Gastroesophageal sphincter (tissue), 3 donors: ENCODE measurements around the gene KRTAP1-5.

Source experiments
- CTCF ChIP-seq, 4 experiments: fragments of 200-600 bp in 2 of 4; fragments of 450-650 bp in 2 of 4; sonication (generic) in 1 of 4; IDR thresholded peaks; one replicate each; pipeline ENCODE4 v1.5.1; 2017 to 2019; ENCODE audit warnings: antibody characterized with exemption in 4 of 4, mild to moderate bottlenecking in 2 of 4, moderate library complexity in 2 of 4
- POLR2A ChIP-seq, 2 donors: fragments of 450-650 bp; IDR thresholded peaks; one replicate each; pipeline ENCODE4 v1.6.1; 2017; ENCODE audit warnings: antibody characterized with exemption in 2 of 2, mild to moderate bottlenecking in 2 of 2, moderate library complexity in 1 of 2
- POLR2AphosphoS5 ChIP-seq: sonication (generic); formaldehyde crosslinking; IDR thresholded peaks from one replicate; pipeline ENCODE4 v1.6.1; 2017; ENCODE audit warnings: antibody characterized with exemption

- TF ChIP-seq POLR2A (IDR thresholded peaks at IDR 0.05) = no peak
- TF ChIP-seq CTCF (IDR thresholded peaks at IDR 0.05) = no peak
- no peak for TF ChIP-seq POLR2AphosphoS5
Observed at GRCh38 chr17:40978575-40979151, 48.3 kb downstream of the KRTAP1-5 start.
